Lower leg skin (tissue), 4 donors: ENCODE data around the gene NRL. TPM values are rescaled to one million over a fixed set of nuclear protein-coding genes. Genes with fewer than 3 reads are reported as not detected.

Source experiments
- DNase-seq, 2 donors: peaks; one replicate each; pipeline ENCODE4 v3.0.0-alpha.2; 2019; ENCODE audit warnings: low spot score in 2 of 2
- H3K4me3 ChIP-seq: fragments of 200-600 bp; sonication (generic); 2 replicates; pipeline ENCODE4 v1.5.1; 2017; ENCODE audit warnings: mild to moderate bottlenecking, low read depth; ENCODE audit not compliant: poor library complexity, severe bottlenecking
- CTCF ChIP-seq, 3 donors: fragments of 450-650 bp; IDR thresholded peaks; one replicate each; pipeline ENCODE4 v1.5.1; 2016; ENCODE audit warnings: antibody characterized with exemption in 3 of 3, mild to moderate bottlenecking in 3 of 3, moderate library complexity in 2 of 3
- POLR2A ChIP-seq, 2 donors: fragments of 450-650 bp; IDR thresholded peaks; one replicate each; pipeline ENCODE4 v1.6.1; 2016 to 2017; ENCODE audit warnings: antibody characterized with exemption in 2 of 2, mild to moderate bottlenecking in 1 of 2, moderate library complexity in 1 of 2
- WGBS, 2 donors: methylation state at CpG; one replicate each; pipeline ENCODE4 v1.1.5; 2018; 5-methylcytosine and 5-hydroxymethylcytosine counted together
- intact Hi-C: fragments of 100-400 bp; cut with DNase I; formaldehyde crosslinking; loops from one replicate; pipeline ENCODE4 v1.15.0; 2023; ENCODE audit warnings: low total_unique reads
- total RNA-seq, 4 donors: library from RNA; depleted of rRNA; stranded (reverse); fragments of >200 nt; gene quantifications; one replicate each; pipeline ENCODE4 v1.1.0, GENCODE V29; 2016

NRL gene
- total RNA-seq, 4 donors from 2014 or later, result 0.52 to 2.4 (median 2.2) TPM; not detected in 1

DNA sequence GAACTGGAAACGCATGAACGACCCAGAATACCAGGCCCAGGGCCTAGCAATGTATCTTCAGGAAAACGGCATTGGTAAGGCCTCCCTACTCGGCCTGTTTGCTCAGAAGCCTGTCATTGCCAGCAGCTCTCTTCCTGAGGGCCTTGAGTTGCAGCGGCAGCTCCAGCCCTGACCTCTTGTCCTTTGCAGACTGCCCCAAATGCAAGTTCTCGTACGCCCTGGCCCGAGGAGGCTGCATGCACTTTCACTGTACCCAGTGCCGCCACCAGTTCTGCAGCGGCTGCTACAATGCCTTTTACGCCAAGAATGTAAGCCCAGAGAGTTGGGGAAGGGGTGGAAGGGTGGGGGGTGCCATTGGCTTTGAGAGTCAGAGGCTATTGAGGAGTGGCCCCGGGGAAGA lies 42.6 kb upstream of the NRL start:
- intact Hi-C loops, result no loop called here
- no peak for DNase-seq
- no peak overlapping the region for H3K4me3 ChIP-seq
- WGBS, 2 donors, result 91 to 93% methylated on average over 12 of the region's 12 CpGs
- no peak for TF ChIP-seq CTCF (IDR thresholded peaks at IDR 0.05)
- no peak for TF ChIP-seq POLR2A (IDR thresholded peaks at IDR 0.05)

DNA sequence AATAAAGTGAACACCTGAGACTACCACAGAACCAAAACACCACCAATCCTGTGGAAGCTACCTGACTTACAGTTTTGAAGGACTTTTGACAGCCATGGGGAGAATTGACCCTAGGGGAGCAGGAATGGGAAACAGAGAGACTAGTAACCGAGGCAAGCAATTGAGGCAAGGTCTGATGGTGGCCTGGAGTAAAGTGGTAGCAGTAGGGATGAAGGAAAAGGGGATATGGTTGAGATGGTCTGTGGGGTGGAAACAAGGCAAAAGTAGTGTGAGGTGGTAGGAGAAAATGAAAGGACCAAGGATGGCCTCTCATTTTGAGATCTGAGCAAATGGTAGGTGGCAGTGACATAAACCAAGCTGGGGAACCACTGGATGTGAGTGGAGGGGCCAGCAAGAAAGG lies 42.1 kb upstream of the NRL start:
- intact Hi-C loops, result no loop called here
- no peak for DNase-seq
- TF ChIP-seq CTCF (IDR thresholded peaks at IDR 0.05) (no peak), POLR2A (IDR thresholded peaks at IDR 0.05) (no peak)
- 79 to 83% methylated on average over 1 of the region's 1 CpG for WGBS, 2 donors
- no peak overlapping the region for H3K4me3 ChIP-seq

- DNase-seq, result no peak
- no peak overlapping the region for H3K4me3 ChIP-seq
- TF ChIP-seq CTCF (IDR thresholded peaks at IDR 0.05), result no peak
- 95 to 96% methylated on average over 10 of the region's 10 CpGs for WGBS, 2 donors
- intact Hi-C loops, result no loop called here
These were observed 40.4 kb upstream of the NRL start for GRCh38 chr14:24155100-24155499.

GRCh38 chr14:24151404-24152080 lies 36.8 kb upstream of the NRL start:
- no peak overlapping the region for H3K4me3 ChIP-seq
- DNase-seq, result no peak
- TF ChIP-seq CTCF (IDR thresholded peaks at IDR 0.05), result peak in 1 of 3 donors; percentile 7
- TF ChIP-seq POLR2A (IDR thresholded peaks at IDR 0.05), result no peak
- WGBS, 2 donors, result 90 to 94% methylated on average over 13 to 16 of the region's 16 CpGs
- intact Hi-C loops, result no loop called here

GRCh38 chr14:24150993-24151392 lies 36.2 kb upstream of the NRL start:
- WGBS, 2 donors, result 90% methylated on average over 9 of the region's 9 CpGs
- no peak overlapping the region for H3K4me3 ChIP-seq
- intact Hi-C loops, result no loop called here
- TF ChIP-seq POLR2A (IDR thresholded peaks at IDR 0.05) (no peak), CTCF (IDR thresholded peaks at IDR 0.05) (no peak)
- DNase-seq, result no peak

GRCh38 chr14:24150567-24150966 lies 35.8 kb upstream of the NRL start:
- no peak for TF ChIP-seq POLR2A (IDR thresholded peaks at IDR 0.05)
- no peak for TF ChIP-seq CTCF (IDR thresholded peaks at IDR 0.05)
- no peak overlapping the region for H3K4me3 ChIP-seq
- DNase-seq, result peak in 1 of 2 donors; percentile 82
- 87 to 92% methylated on average over 9 of the region's 9 CpGs for WGBS, 2 donors
- intact Hi-C loops, result no loop called here
